Astrocyte (in vitro differentiated cells and primary cell): ENCODE data around the gene SENP3. TPM values are rescaled to one million over a fixed set of nuclear protein-coding genes. Genes with fewer than 3 reads are reported as not detected.

ENCODE experiments used
- DNase-seq: peaks from one replicate; pipeline ENCODE4 v3.0.0-alpha.2; 2010; ENCODE audit warnings: low read depth
- FAIRE-seq: peaks from 2 replicates; lab custom pipeline; 2011; peaks lifted over from hg19 to GRCh38; lab: Jason Lieb, UNC
- H2AFZ ChIP-seq: 2 replicates; pipeline ENCODE4 v1.6.0; 2012; ENCODE audit warnings: low read depth, low read length, inconsistent platforms
- H3K27ac ChIP-seq: 2 replicates; pipeline ENCODE4 v1.5.1; 2011; ENCODE audit warnings: low read depth, low read length, inconsistent platforms
- H3K27me3 ChIP-seq: 2 replicates; pipeline ENCODE4 v1.6.0; 2011; ENCODE audit warnings: low read length, inconsistent platforms; ENCODE audit not compliant: insufficient read depth
- H3K36me3 ChIP-seq: 2 replicates; pipeline ENCODE4 v1.5.1; 2011; ENCODE audit warnings: low read length, inconsistent platforms; ENCODE audit not compliant: insufficient read depth
- H3K4me1 ChIP-seq: 2 replicates; pipeline ENCODE4 v1.5.1; 2011; ENCODE audit warnings: low read length, inconsistent platforms; ENCODE audit not compliant: insufficient read depth
- H3K4me2 ChIP-seq: 2 replicates; pipeline ENCODE4 v1.6.0; 2012; ENCODE audit warnings: low read length, inconsistent platforms
- H3K4me3 ChIP-seq: 2 replicates; pipeline ENCODE4 v1.5.1; 2011; ENCODE audit warnings: low read depth, mild to moderate bottlenecking, low read length, inconsistent platforms; ENCODE audit not compliant: insufficient read depth
- H3K79me2 ChIP-seq: 2 replicates; pipeline ENCODE4 v1.6.0; 2012; ENCODE audit warnings: mild to moderate bottlenecking, low read length, inconsistent platforms; ENCODE audit not compliant: insufficient read depth
- H3K9ac ChIP-seq: 2 replicates; pipeline ENCODE4 v1.6.0; 2012; ENCODE audit warnings: mild to moderate bottlenecking, low read length, inconsistent platforms
- H3K9me3 ChIP-seq: 2 replicates; pipeline ENCODE4 v1.5.1; 2012; ENCODE audit warnings: low read depth, mild to moderate bottlenecking, low read length, inconsistent platforms; ENCODE audit not compliant: insufficient read depth
- H4K20me1 ChIP-seq: 2 replicates; pipeline ENCODE4 v1.6.0; 2012; ENCODE audit warnings: low read length, inconsistent platforms; ENCODE audit not compliant: insufficient read depth
- H3K27ac Mint-ChIP-seq: one replicate; pipeline ENCODE4 v1.8.0; 2021; ENCODE audit warnings: mild to moderate bottlenecking, mixed read lengths; ENCODE audit not compliant: unreplicated experiment
- H3K27me3 Mint-ChIP-seq: one replicate; pipeline ENCODE4 v1.8.0; 2021; ENCODE audit warnings: low read depth, mixed read lengths; ENCODE audit not compliant: unreplicated experiment
- H3K36me3 Mint-ChIP-seq: one replicate; pipeline ENCODE4 v1.8.0; 2021; ENCODE audit warnings: low read depth, mixed read lengths; ENCODE audit not compliant: unreplicated experiment
- H3K4me1 Mint-ChIP-seq: one replicate; pipeline ENCODE4 v1.8.0; 2021; ENCODE audit warnings: low read depth, mixed read lengths; ENCODE audit not compliant: unreplicated experiment
- H3K4me3 Mint-ChIP-seq: one replicate; pipeline ENCODE4 v1.8.0; 2021; ENCODE audit warnings: mild to moderate bottlenecking, moderate library complexity, mixed read lengths; ENCODE audit not compliant: unreplicated experiment
- H3K9me3 Mint-ChIP-seq: one replicate; pipeline ENCODE4 v1.8.0; 2021; ENCODE audit warnings: mild to moderate bottlenecking, mixed read lengths; ENCODE audit not compliant: unreplicated experiment
- EZH2 ChIP-seq: IDR thresholded peaks from 2 replicates; pipeline ENCODE4 v1.6.1; 2012; ENCODE audit warnings: mild to moderate bottlenecking, low read length, inconsistent platforms; ENCODE audit not compliant: insufficient read depth
- total RNA-seq: library from RNA; stranded (reverse); gene quantifications from 2 replicates; pipeline ENCODE4 v1.2.1, GENCODE V29; 2021
- TF ChIP-seq, protein P1 (sequence below): IDR thresholded peaks from 2 replicates; pipeline ENCODE4 v1.5.1; 2011; ENCODE audit warnings: low read depth, mild to moderate bottlenecking, inconsistent platforms, low read length, moderate library complexity; ENCODE audit not compliant: insufficient read depth

Gene SENP3
- total RNA-seq, 1 donor from 2014 or later = 51.4 TPM

DNA sequence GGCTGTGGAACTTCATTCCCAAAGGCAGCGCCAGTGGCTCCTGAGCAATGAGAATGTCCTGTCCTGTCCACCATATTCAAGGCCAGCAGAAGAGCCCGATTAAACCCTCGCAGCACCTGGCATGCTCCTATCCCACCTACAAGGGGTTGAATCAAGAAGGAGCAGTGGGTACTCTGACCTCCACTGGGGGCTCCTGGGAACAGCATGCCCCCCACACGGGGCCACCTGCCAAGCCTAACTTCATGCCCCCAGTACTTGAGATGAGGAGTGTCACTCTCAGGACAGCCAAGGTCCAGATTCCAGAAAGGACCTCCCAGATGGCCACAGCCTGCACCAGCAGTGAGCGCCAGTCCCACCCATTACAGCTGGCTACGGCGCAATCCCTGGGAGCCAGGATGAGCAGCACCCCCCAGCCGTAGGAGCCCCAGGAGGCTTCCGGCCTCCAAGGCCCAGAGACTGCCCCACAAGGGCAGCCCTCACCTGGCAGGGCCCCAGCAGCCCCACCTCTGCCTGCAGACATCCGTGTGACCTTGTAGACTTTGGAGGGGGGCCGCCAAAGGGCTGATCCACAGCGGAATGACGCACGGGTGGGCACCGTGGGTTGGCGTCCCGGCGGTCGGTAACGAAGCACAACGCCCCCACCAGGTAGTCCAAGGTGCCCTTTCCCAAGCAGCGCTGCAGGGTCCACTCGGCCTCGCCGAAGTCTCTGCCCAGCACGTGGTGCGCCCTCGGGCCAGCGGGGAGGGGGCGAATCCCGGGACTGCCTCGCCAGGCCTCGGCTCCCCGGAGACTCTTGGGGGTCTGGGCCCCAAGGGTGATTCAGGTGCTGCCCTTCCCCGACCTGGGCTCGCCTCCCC, 20.9 kb downstream of the SENP3 start:
- DNase-seq = no peak
- Histone ChIP-seq H3K4me3 (no peak overlapping the region), H3K9me3 (no peaks in the 10 kb centered on the region), H3K4me2 (peak overlapping the region; percentile 97), H3K9ac (peak overlapping the region; percentile 95), H3K27ac (peak overlapping the region; percentile 98), H3K4me1 (peaks cover 47% of the 10 kb centered on the region), H3K36me3 (peaks cover 12% of the 10 kb centered on the region), H2AFZ (peak overlapping the region; percentile 85), H3K79me2 (peaks cover 58% of the 10 kb centered on the region), H3K27me3 (no peaks in the 10 kb centered on the region), H4K20me1 (peaks cover 34% of the 10 kb centered on the region)
- FAIRE-seq = no peak
- TF ChIP-seq EZH2 = no peak
- TF ChIP-seq, protein P1, sequence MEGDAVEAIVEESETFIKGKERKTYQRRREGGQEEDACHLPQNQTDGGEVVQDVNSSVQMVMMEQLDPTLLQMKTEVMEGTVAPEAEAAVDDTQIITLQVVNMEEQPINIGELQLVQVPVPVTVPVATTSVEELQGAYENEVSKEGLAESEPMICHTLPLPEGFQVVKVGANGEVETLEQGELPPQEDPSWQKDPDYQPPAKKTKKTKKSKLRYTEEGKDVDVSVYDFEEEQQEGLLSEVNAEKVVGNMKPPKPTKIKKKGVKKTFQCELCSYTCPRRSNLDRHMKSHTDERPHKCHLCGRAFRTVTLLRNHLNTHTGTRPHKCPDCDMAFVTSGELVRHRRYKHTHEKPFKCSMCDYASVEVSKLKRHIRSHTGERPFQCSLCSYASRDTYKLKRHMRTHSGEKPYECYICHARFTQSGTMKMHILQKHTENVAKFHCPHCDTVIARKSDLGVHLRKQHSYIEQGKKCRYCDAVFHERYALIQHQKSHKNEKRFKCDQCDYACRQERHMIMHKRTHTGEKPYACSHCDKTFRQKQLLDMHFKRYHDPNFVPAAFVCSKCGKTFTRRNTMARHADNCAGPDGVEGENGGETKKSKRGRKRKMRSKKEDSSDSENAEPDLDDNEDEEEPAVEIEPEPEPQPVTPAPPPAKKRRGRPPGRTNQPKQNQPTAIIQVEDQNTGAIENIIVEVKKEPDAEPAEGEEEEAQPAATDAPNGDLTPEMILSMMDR = no peak
- H3K4me3 Mint-ChIP-seq = peak overlapping the region; percentile 57
- H3K27me3 Mint-ChIP-seq = no peaks in the 10 kb centered on the region
- H3K27ac Mint-ChIP-seq = peak overlapping the region; percentile 47
- H3K9me3 Mint-ChIP-seq = no peaks in the 10 kb centered on the region
- peaks cover 47% of the 10 kb centered on the region for H3K4me1 Mint-ChIP-seq
- H3K36me3 Mint-ChIP-seq = peaks cover 31% of the 10 kb centered on the region

DNA sequence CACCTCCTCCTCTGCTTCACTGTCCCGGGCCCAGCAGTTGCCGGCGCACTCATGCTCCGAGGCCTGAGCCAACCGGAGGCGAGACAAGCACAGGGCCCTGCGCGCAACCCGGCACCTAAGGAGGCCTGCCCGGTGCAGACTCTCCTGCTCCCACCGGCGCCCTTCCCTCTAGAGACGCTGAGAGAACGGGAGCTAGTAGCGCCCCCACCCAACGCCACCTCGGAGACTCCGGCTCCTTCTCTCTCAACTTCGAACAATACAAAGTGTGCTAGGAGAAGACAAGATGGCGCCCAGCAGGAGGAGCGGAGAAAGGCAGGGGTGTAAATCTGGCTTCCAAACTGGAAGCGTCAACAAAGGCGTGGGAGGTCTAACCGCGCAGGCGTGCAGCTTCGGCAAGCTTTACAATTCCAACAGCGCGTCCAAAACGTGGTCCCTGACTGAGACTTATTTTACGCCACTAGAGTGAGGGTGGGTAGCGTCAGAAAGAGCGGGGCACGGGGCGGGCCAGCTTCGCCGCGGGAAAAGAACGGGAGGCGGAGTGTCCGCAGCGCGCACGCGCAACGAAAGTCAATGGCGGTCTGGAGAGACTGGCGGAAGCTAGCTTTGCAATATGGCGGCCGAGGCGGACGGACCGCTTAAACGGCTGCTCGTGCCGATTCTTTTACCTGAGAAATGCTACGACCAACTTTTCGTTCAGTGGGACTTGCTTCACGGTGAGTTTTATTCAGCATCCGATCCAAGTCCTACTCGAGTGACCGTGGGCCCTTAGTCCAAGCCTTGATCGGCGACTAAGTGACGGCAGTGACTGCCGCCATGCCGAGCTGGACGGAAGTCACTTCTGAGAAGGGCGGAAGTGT, 21.8 kb downstream of the SENP3 start, which contains the start of gene MPDU1:
Gene MPDU1, plus strand, starts transcription at position 600 of the 857 bp plus-strand sequence. Its CDS starts 11 bp downstream, at position 611.
- no peak for TF ChIP-seq EZH2
- TF ChIP-seq, protein P1 = no peak
- H3K9me3 ChIP-seq = no peaks in the 10 kb centered on the region
- H3K9ac ChIP-seq = peak within 1 kb of the TSS; percentile 95
- H3K9me3 Mint-ChIP-seq = no peaks in the 10 kb centered on the region
- H3K4me3 ChIP-seq = peak within 1 kb of the TSS; percentile 80
- peak within 1 kb of the TSS; percentile 98 for H3K27ac ChIP-seq
- H3K36me3 ChIP-seq = peaks cover 6% of the 10 kb centered on the region
- peaks cover 48% of the 10 kb centered on the region for H3K4me1 Mint-ChIP-seq
- peak; percentile 71 for FAIRE-seq
- H3K4me1 ChIP-seq = peaks cover 48% of the 10 kb centered on the region
- peaks cover 34% of the 10 kb centered on the region for H4K20me1 ChIP-seq
- H3K36me3 Mint-ChIP-seq = peaks cover 25% of the 10 kb centered on the region
- H3K4me2 ChIP-seq = peak within 1 kb of the TSS; percentile 97
- H3K27ac Mint-ChIP-seq = peak within 1 kb of the TSS; percentile 100
- no peaks in the 10 kb centered on the region for H3K27me3 Mint-ChIP-seq
- H3K27me3 ChIP-seq = no peaks in the 10 kb centered on the region
- peak within 1 kb of the TSS; percentile 85 for H2AFZ ChIP-seq
- DNase-seq = peak; percentile 94
- H3K4me3 Mint-ChIP-seq = peak within 1 kb of the TSS; percentile 91
- peaks cover 55% of the 10 kb centered on the region for H3K79me2 ChIP-seq
